Ovary (tissue), 9 donors: ENCODE data around the gene MEOX2. TPM values are rescaled to one million over a fixed set of nuclear protein-coding genes. Genes with fewer than 3 reads are reported as not detected.

Source experiments
- DNase-seq, 5 donors: peaks; one replicate each; pipeline ENCODE4 v3.0.0-alpha.2; 2019 to 2020
- H3K27ac ChIP-seq, 2 donors: fragments of 200-600 bp; one replicate each; pipeline versions ENCODE4 v1.5.1 to v1.8.0; 2019 to 2022
- H3K27me3 ChIP-seq: fragments of 200-600 bp; one replicate; pipeline ENCODE4 v1.8.0; 2022
- H3K36me3 ChIP-seq: fragments of 200-600 bp; sonication (generic); one replicate; pipeline ENCODE4 v1.5.1; 2019
- H3K4me1 ChIP-seq: one replicate; pipeline ENCODE4 v1.8.1; 2013; ENCODE audit warnings: mild to moderate bottlenecking, moderate library complexity; ENCODE audit not compliant: insufficient read depth
- H3K4me3 ChIP-seq: fragments of 200-600 bp; sonication (generic); one replicate; pipeline ENCODE4 v1.5.1; 2017
- H3K9me3 ChIP-seq, 2 donors: fragments of 200-600 bp in 1 of 2; sonication (generic) in 1 of 2; one replicate each; pipeline versions ENCODE4 v1.5.1 to v1.8.1; 2013 to 2019; ENCODE audit warnings: mild to moderate bottlenecking in 1 of 2, moderate library complexity in 1 of 2
- EP300 ChIP-seq: sonication (generic); formaldehyde crosslinking; IDR thresholded peaks from one replicate; pipeline ENCODE4 v1.6.1; 2017; ENCODE audit warnings: antibody characterized with exemption
- POLR2A ChIP-seq: fragments of 450-650 bp; IDR thresholded peaks from one replicate; pipeline ENCODE4 v1.6.1; 2017; ENCODE audit warnings: antibody characterized with exemption, mild to moderate bottlenecking, moderate library complexity
- WGBS, 3 donors: extraction: QIAGEN DNeasy Blood & Tissue Kit in 1 of 3; methylation state at CpG; one replicate each; pipeline versions ENCODE4 v1.1.5 to v1.1.7; 2013 to 2017; 5-methylcytosine and 5-hydroxymethylcytosine counted together
- intact Hi-C, 4 donors: fragments of 100-400 bp; cut with DNase I; formaldehyde crosslinking; loops; one replicate each; pipeline versions ENCODE4 v1.11.0 to v1.15.1; 2022 to 2023
- polyA plus RNA-seq, 2 donors: library from polyadenylated mRNA; stranded (reverse); fragments of 200-250 nt in 1 of 2; fragments of 350-450 nt in 1 of 2; fragmentation: Illumina TruSeq in 1 of 2; extraction: RNeasy Lipid Tissue Mini Kit (QIAGEN cat#74804) in 1 of 2; gene quantifications; one replicate each; pipeline ENCODE4 v1.2.3, GENCODE V29; 2013 to 2014
- total RNA-seq, 7 donors: library from RNA; depleted of rRNA in 2 of 7; stranded (reverse); fragments of >200 nt in 2 of 7; fragmentation: NEBNext Ultra II Directional in 3 of 7; extraction: Animal tissue kit (Norgen Biotek cat#: 25700) in 3 of 7; gene quantifications; one replicate each; pipeline versions ENCODE4 v1.1.0 to v1.2.4, GENCODE V29; 2016 to 2023
- TF ChIP-seq, protein P1 (sequence below), 3 donors: fragments of 450-650 bp in 2 of 3; fragments of 200-600 bp in 1 of 3; IDR thresholded peaks; one replicate each; pipeline versions ENCODE4 v1.5.1 to v1.8.0; 2016 to 2022; ENCODE audit warnings: antibody characterized with exemption in 3 of 3, mild to moderate bottlenecking in 1 of 3
- donor health status: DM: no; HTN: no; CAD: no; lungs with moderate emphysema.
- donor health status: DM: no; HTN: no; CAD: no.
- donor health status: Bipolar disorder and iron deficiency.
- donor health status: DM: yes; HTN: yes; CAD: no.
- donor health status: DM: no; HTN: no; CAD: no.
- donor health status: DM: yes; HTN: yes; CAD: no.

The MEOX2 gene
- total and polyA plus RNA-seq, 9 donors, result 1.3 to 15.4 (median 1.6) TPM

DNA sequence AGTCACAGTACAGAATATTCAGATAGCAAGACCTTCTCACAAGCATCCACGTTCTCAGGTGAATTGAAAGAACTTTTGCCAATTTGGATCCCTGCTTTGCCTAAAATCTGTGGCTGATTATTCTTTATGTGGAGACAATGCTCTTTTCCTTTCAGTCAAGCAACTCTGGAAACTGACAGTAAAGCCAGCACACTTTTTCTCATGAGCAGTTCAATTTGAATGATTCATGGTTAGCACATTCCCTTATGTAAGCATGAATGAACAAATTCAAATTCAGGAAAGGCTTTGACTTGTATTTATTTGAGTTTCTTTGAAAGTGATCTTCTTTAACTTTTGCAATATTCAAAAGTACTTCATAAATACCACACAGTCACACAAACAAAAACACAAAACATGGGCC is 57.6 kb downstream of the MEOX2 start:
- Histone ChIP-seq H3K4me3 (no peak overlapping the region), H3K27me3 (no peaks in the 10 kb centered on the region), H3K4me1 (no peaks in the 10 kb centered on the region), H3K27ac (no peak overlapping the region), H3K9me3 (no peaks in the 10 kb centered on the region), H3K36me3 (no peaks in the 10 kb centered on the region)
- no peak for DNase-seq
- 67 to 73% (median 67%) methylated on average over 1 of the region's 1 CpG for WGBS, 3 donors
- no peak for TF ChIP-seq EP300
- TF ChIP-seq POLR2A, result no peak
- TF ChIP-seq, protein P1, sequence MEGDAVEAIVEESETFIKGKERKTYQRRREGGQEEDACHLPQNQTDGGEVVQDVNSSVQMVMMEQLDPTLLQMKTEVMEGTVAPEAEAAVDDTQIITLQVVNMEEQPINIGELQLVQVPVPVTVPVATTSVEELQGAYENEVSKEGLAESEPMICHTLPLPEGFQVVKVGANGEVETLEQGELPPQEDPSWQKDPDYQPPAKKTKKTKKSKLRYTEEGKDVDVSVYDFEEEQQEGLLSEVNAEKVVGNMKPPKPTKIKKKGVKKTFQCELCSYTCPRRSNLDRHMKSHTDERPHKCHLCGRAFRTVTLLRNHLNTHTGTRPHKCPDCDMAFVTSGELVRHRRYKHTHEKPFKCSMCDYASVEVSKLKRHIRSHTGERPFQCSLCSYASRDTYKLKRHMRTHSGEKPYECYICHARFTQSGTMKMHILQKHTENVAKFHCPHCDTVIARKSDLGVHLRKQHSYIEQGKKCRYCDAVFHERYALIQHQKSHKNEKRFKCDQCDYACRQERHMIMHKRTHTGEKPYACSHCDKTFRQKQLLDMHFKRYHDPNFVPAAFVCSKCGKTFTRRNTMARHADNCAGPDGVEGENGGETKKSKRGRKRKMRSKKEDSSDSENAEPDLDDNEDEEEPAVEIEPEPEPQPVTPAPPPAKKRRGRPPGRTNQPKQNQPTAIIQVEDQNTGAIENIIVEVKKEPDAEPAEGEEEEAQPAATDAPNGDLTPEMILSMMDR (IDR thresholded peaks at IDR 0.05), result no peak
- intact Hi-C loops, result no loop called here

DNA sequence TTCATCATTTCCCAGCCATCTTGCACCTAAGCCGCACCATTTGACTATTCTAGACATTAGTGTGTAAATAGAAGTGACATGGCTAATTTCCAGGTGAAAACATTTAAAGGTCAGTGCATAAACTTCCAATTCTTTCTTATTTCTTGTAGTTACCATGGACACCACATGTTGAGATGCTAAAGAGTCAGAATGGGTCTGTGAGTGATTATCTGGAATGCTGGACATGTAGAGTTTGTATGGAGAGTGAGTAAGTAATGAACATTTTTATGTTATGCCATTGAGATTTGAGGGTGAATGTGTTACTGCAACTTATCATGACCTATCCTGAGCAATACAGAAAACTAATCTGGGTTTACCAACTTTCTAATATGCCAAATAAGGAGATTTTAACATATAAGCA is 60.4 kb downstream of the MEOX2 start:
- WGBS, 3 donors, result 96 to 99% (median 98%) methylated on average over 1 of the region's 1 CpG
- Histone ChIP-seq H3K27me3 (no peaks in the 10 kb centered on the region), H3K4me3 (no peak overlapping the region), H3K4me1 (no peaks in the 10 kb centered on the region), H3K9me3 (no peaks in the 10 kb centered on the region), H3K27ac (no peak overlapping the region), H3K36me3 (no peaks in the 10 kb centered on the region)
- no peak for DNase-seq
- intact Hi-C loops, result no loop called here
- TF ChIP-seq, protein P1 (IDR thresholded peaks at IDR 0.05), result no peak
- no peak for TF ChIP-seq POLR2A
- TF ChIP-seq EP300, result no peak

DNA sequence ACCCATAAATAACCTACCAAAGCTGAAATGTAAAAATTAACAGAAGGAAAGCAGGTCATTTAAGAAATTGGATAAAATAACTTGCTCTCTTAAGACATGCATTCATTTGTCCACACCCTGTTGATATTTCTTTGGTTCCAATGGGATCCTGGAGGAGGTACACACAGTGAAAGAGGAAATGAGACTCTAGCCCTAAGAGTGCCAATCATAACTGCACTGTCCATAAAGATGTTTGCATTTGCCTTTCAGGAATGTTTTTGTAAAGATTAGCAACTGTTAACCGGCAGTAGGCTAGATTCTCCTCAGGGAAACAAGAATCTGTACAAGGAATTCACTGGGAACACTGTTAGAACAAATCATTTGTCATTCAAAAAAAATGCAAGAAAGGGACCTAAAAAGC is 61.0 kb downstream of the MEOX2 start:
- intact Hi-C loops, result no loop called here
- WGBS, 3 donors, result 71 to 77% (median 76%) methylated on average over 1 of the region's 1 CpG
- H3K4me1 ChIP-seq, result no peaks in the 10 kb centered on the region
- H3K4me3 ChIP-seq, result no peak overlapping the region
- TF ChIP-seq, protein P1 (IDR thresholded peaks at IDR 0.05), result no peak
- no peak for TF ChIP-seq EP300
- no peaks in the 10 kb centered on the region for H3K9me3 ChIP-seq
- no peaks in the 10 kb centered on the region for H3K27me3 ChIP-seq
- DNase-seq, result no peak
- no peaks in the 10 kb centered on the region for H3K36me3 ChIP-seq
- H3K27ac ChIP-seq, result no peak overlapping the region

DNA sequence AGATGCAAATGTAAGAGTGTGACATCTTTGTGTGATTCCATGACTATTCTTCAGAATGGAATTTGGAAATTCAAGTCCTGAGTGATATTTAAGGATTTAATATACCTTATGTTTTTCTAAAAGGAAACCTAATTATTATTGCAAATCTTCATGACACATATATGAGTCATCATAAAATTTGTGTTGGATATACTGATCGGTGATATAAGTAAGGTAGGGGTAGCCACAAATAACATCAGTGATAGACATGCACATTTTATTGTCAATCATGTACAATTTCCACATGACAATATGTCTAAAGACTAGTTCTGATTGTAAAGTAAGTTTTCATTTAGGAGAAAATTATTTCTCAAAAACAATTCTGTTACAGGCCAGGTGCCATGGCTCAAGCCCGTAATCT is 65.0 kb downstream of the MEOX2 start:
- intact Hi-C loops, result no loop called here
- TF ChIP-seq, protein P1 (IDR thresholded peaks at IDR 0.05), result no peak
- TF ChIP-seq POLR2A (no peak), EP300 (no peak)
- H3K27me3 ChIP-seq, result no peaks in the 10 kb centered on the region
- H3K9me3 ChIP-seq, result no peaks in the 10 kb centered on the region
- WGBS, 3 donors, result 91 to 92% (median 92%) methylated on average over 2 of the region's 2 CpGs
- H3K4me3 ChIP-seq, result no peak overlapping the region
- peaks cover 1% of the 10 kb centered on the region for H3K4me1 ChIP-seq
- DNase-seq, result no peak
- no peak overlapping the region for H3K27ac ChIP-seq
- H3K36me3 ChIP-seq, result no peaks in the 10 kb centered on the region
